K562 (cell line): ENCODE measurements around the gene TRIM25. TPM values are rescaled to one million over a fixed set of nuclear protein-coding genes. Genes with fewer than 3 reads are reported as not detected.

Experiments used
- ATAC-seq: fragments of 200-7000 bp; cut with Tn5 transposase; 3 replicates; pipeline ENCODE4 v1.9.1; 2020; ENCODE audit warnings: moderate library complexity
- BruUV-seq: library from RNA; stranded (reverse); fragments of 400-500 nt; replicated peaks from 2 replicates; lab custom pipeline; 2021; lab: Mats Ljungman, UMichigan
- CTCF ChIA-PET: fragments of 300-600 bp; formaldehyde crosslinking; extraction: SDS; loops from one replicate; lab custom pipeline; 2021; ENCODE audit warnings: low intra/inter-chr PET ratio; lab: Yijun Ruan, JAX
- POLR2A ChIA-PET: fragments of 300-600, 350-650 bp; sonication (Branson Sonifier 250); formaldehyde crosslinking; extraction: SDS; loops from one replicate; lab custom pipeline; 2021; ENCODE audit warnings: antibody characterized with exemption, inconsistent platforms; lab: Yijun Ruan, JAX
- DNase-seq, 4 experiments: peaks; one replicate each; pipeline versions ENCODE4 v3.0.0 to v3.0.0-alpha.2; 2011 to 2018; ENCODE audit warnings: low spot score in 3 of 4, mixed read lengths in 3 of 4; ENCODE audit errors: extremely low read depth in 1 of 4
- FAIRE-seq: peaks from 2 replicates; lab custom pipeline; 2011; peaks lifted over from hg19 to GRCh38; lab: Jason Lieb, UNC
- H2AFZ ChIP-seq: 2 replicates; pipeline ENCODE4 v1.6.0; 2011; ENCODE audit warnings: low read depth, low read length, control low read depth, inconsistent platforms
- H3K27ac ChIP-seq: fragments of 200-600 bp; 3 replicates; pipeline ENCODE4 v1.8.0; 2011; ENCODE audit warnings: low read depth, mild to moderate bottlenecking, control low read depth, inconsistent platforms, low read length, moderate library complexity, mixed read lengths; ENCODE audit errors: extremely low read depth
- H3K27me3 ChIP-seq, 2 experiments: fragments of 300-600 bp in 1 of 2; 2 replicates in 1 of 2; 3 replicates in 1 of 2; pipeline versions ENCODE4 v1.6.0 to v1.8.0; 2011; ENCODE audit warnings: inconsistent platforms in 2 of 2, low read length in 2 of 2, mild to moderate bottlenecking in 1 of 2, mixed read lengths in 1 of 2, moderate library complexity in 1 of 2; ENCODE audit not compliant: control insufficient read depth in 2 of 2, insufficient read depth in 2 of 2
- H3K36me3 ChIP-seq: fragments of 300-600 bp; 3 replicates; pipeline ENCODE4 v1.8.0; 2011; ENCODE audit warnings: mild to moderate bottlenecking, low read length, inconsistent platforms; ENCODE audit not compliant: control insufficient read depth, insufficient read depth
- H3K4me1 ChIP-seq, 2 experiments: fragments of 200-600 bp in 1 of 2; replicated peaks in 1 of 2; 2 replicates in 1 of 2; 3 replicates in 1 of 2; pipeline versions ENCODE4 v1.5.1 to v1.8.0; 2011; ENCODE audit warnings: inconsistent platforms in 2 of 2, low read length in 2 of 2, mild to moderate bottlenecking in 1 of 2, mixed read lengths in 1 of 2, moderate library complexity in 1 of 2; ENCODE audit not compliant: control insufficient read depth in 2 of 2, insufficient read depth in 2 of 2
- H3K4me2 ChIP-seq: 2 replicates; pipeline ENCODE4 v1.6.1; 2011; ENCODE audit warnings: low read length, control low read depth, inconsistent platforms, mixed read lengths; ENCODE audit not compliant: insufficient read depth
- H3K4me3 ChIP-seq: fragments of 200-600 bp; sonication (generic), shearing (Covaris generic); 2 replicates; pipeline ENCODE4 v1.5.1; 2016; ENCODE audit warnings: control low read depth, inconsistent platforms
- H3K79me2 ChIP-seq: fragments of 200-600 bp; 3 replicates; pipeline ENCODE4 v1.8.0; 2011; ENCODE audit warnings: low read length, inconsistent platforms; ENCODE audit not compliant: control insufficient read depth, insufficient read depth
- H3K9ac ChIP-seq, 2 experiments: 2 replicates each; pipeline versions ENCODE4 v1.6.0 to v1.6.1; 2011; ENCODE audit warnings: low read depth in 2 of 2, low read length in 2 of 2, control low read depth in 1 of 2, inconsistent platforms in 1 of 2, mild to moderate bottlenecking in 1 of 2, mixed read lengths in 1 of 2; ENCODE audit not compliant: insufficient read depth in 1 of 2
- H3K9me1 ChIP-seq: one replicate; pipeline ENCODE4 v1.6.0; 2011; ENCODE audit warnings: inconsistent platforms, mild to moderate bottlenecking, low read length, moderate library complexity; ENCODE audit not compliant: control insufficient read depth, insufficient read depth
- H3K9me3 ChIP-seq: replicated peaks from 2 replicates; pipeline ENCODE4 v1.5.1; 2011; ENCODE audit warnings: low read depth, low read length, inconsistent platforms; ENCODE audit not compliant: control insufficient read depth, insufficient read depth
- H4K20me1 ChIP-seq: replicated peaks from 2 replicates; pipeline ENCODE4 v1.6.1; 2011; ENCODE audit warnings: low read length, inconsistent platforms, mixed read lengths; ENCODE audit not compliant: control insufficient read depth, insufficient read depth
- JUN ChIP-seq, 2 experiments: sonication (generic) in 1 of 2; formaldehyde crosslinking in 1 of 2; IDR thresholded peaks; 2 replicates each; pipeline versions ENCODE4 v1.6.1 to v1.8.0; 2012 to 2022; ENCODE audit warnings: borderline replicate concordance in 2 of 2, mild to moderate bottlenecking in 2 of 2, improper control_type of control experiment in 1 of 2, low read depth in 1 of 2, low read length in 1 of 2, missing genetic modification reagents in 1 of 2
- PHB ChIP-seq: fragments of 250-450 bp; sonication (Bioruptor Pico); IDR thresholded peaks from 2 replicates; pipeline ENCODE4 v1.5.0; 2021
- TCF7 ChIP-seq: sonication (generic); IDR thresholded peaks from 2 replicates; pipeline ENCODE4 v1.6.1; 2016; ENCODE audit warnings: antibody characterized with exemption, borderline replicate concordance
- ZNF134 ChIP-seq: fragments of 250-450 bp; sonication (Bioruptor Pico); conservative IDR thresholded peaks from 2 replicates; pipeline ENCODE4 v1.4.0; 2020
- ZNF764 ChIP-seq: fragments of 250-450 bp; sonication (Bioruptor Pico); IDR thresholded peaks from 2 replicates; pipeline ENCODE4 v1.4.0; 2020; ENCODE audit warnings: low read depth, mild to moderate bottlenecking, moderate library complexity
- WGBS: fragments of 100-300 bp; shearing (Covaris generic); methylation state at CpG from one replicate; pipeline ENCODE4 v1.1.6; 2016; ENCODE audit warnings: low coverage, mixed read lengths; ENCODE audit not compliant: insufficient coverage; ENCODE audit errors: missing lambda C conversion rate; 5-methylcytosine and 5-hydroxymethylcytosine counted together
- in situ Hi-C: fragments of 300-500 bp; cut with MboI; formaldehyde crosslinking; loops from 4 replicates; pipeline ENCODE4 v1.15.0; 2018; ENCODE audit warnings: inconsistent platforms, mixed read lengths
- intact Hi-C: fragments of 100-400 bp; cut with micrococcal nuclease; formaldehyde crosslinking; loops from 2 replicates; pipeline ENCODE4 v1.14.2; 2022
- polyA plus RNA-seq, 8 experiments: library from polyadenylated mRNA; depleted of rRNA in 4 of 8; stranded (reverse) in 5 of 8; unstranded in 3 of 8; fragments of >200 nt; fragmentation: Nextera tagmentation in 2 of 8; fragmentation: Illumina TruSeq in 1 of 8; extraction: Ambion mirVana in 2 of 8; extraction: Trizol in 1 of 8; gene quantifications; 2 replicates each; pipeline versions ENCODE4 v1.2.1 to v1.2.3, GENCODE V29; 2011 to 2014; ENCODE audit warnings: inconsistent platforms in 1 of 8, missing spikeins in 1 of 8
- total RNA-seq, 7 experiments: library from RNA; depleted of rRNA in 6 of 7; stranded (reverse); fragments of >200 nt in 6 of 7; fragmentation: Illumina TruSeq in 2 of 7; extraction: Trizol in 2 of 7; gene quantifications; 2 replicates each; pipeline versions ENCODE4 v1.2.1 to v1.2.3, GENCODE V29; 2011 to 2021; ENCODE audit warnings: low replicate concordance in 1 of 7
- TF ChIP-seq, protein P1 (sequence below): fragments of 450-650 bp; IDR thresholded peaks from 2 replicates; pipeline ENCODE4 v1.6.1; 2017; ENCODE audit warnings: antibody characterized with exemption
- TF ChIP-seq, protein P2 (sequence below): sonication (generic); formaldehyde crosslinking; IDR thresholded peaks from 2 replicates; pipeline ENCODE4 v1.8.0; 2023; ENCODE audit warnings: missing genetic modification reagents, mild to moderate bottlenecking, borderline replicate concordance

The TRIM25 gene
- total and polyA plus RNA-seq, 9 of the 15 experiments (the other 6 are each of a cell fraction or from before 2014, with no cell fraction given): 5.9 to 49.5 (median 24.5) TPM

DNA sequence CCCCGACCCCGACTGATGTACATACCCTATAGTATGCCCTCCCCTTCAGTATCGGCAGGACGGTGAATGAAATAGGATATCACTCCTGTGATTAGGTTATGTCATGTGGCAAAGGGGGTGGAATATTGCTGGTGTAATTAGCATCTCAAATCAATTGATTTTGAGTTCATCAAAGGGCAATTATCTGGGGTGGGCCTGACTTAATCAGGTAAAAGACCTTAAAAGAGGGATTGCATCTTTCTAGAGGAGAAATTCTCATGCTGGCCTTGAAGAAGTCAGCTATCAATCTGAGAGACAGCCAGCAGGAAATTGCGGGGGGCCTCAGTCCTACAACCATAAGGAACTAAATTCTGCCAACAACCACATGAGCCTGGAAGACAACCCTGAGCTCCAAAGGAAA, 10.3 kb downstream of the TRIM25 start:
- BruUV-seq: no TSS peak
- Histone ChIP-seq H3K4me2 (no peak overlapping the region), H3K4me1 (peaks cover 7 to 9% of the 10 kb centered on the region in 2 experiments; a peak in 4 of 5 replicates), H3K36me3 (peaks cover 92% of the 10 kb centered on the region), H3K27me3 (no peaks in the 10 kb centered on the region), H3K27ac (no peak overlapping the region), H3K4me3 (no peak overlapping the region), H4K20me1 (peaks cover 4% of the 10 kb centered on the region; the same call in 1 of the 2 replicates), H3K79me2 (no peaks in the 10 kb centered on the region), H2AFZ (no peak overlapping the region), H3K9me3 (no peaks in the 10 kb centered on the region), H3K9ac (no peak overlapping the region), H3K9me1 (no peaks in the 10 kb centered on the region)
- in situ Hi-C loops: no loop called here
- FAIRE-seq: no peak
- TF ChIP-seq TCF7: no peak
- peak; percentile 84 for TF ChIP-seq ZNF134 (CRISPR knock-in tag)
- 88% methylated on average over 5 of the region's 5 CpGs for WGBS
- ChIA-PET CTCF (no interaction called here), POLR2A (interaction anchor here (1.2 to 1.6 kb wide), 2 partner anchors 10 kb away, joined by 3 to 8 read pairs (median 7); partner anchors contain the start of gene TRIM25)
- intact Hi-C loops: no loop called here
- no peak for DNase-seq
- ATAC-seq: no peak

DNA sequence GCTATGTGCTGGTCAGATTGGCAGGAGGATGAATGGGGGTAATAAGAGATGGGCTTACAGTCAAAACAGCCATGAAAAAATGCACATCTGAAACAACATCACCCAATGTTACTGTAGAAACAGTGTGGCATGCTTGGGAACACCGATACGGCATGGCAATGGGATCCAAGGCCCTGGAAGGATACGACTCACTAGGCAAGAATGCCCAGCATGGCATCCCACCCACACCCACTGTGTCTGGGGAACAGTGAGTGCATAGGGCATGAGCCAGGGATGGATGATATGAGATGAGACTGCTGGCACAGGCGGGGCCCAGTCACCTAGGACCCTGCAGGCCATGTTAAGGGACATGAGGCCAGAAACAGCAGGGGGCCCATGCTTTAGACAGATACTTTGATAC, 11.5 kb downstream of the TRIM25 start:
- no peak overlapping the region for H3K4me3 ChIP-seq
- CTCF ChIA-PET: no interaction called here
- no peak for TF ChIP-seq ZNF764 (CRISPR knock-in tag)
- TF ChIP-seq JUN (IDR thresholded peaks at IDR 0.05; ENCODE audit: borderline replicate concordance, low read depth, low read length): no peak
- no peak for TF ChIP-seq JUN (CRISPR knock-in tag; IDR thresholded peaks at IDR 0.05; ENCODE audit: borderline replicate concordance)
- TF ChIP-seq, protein P1, sequence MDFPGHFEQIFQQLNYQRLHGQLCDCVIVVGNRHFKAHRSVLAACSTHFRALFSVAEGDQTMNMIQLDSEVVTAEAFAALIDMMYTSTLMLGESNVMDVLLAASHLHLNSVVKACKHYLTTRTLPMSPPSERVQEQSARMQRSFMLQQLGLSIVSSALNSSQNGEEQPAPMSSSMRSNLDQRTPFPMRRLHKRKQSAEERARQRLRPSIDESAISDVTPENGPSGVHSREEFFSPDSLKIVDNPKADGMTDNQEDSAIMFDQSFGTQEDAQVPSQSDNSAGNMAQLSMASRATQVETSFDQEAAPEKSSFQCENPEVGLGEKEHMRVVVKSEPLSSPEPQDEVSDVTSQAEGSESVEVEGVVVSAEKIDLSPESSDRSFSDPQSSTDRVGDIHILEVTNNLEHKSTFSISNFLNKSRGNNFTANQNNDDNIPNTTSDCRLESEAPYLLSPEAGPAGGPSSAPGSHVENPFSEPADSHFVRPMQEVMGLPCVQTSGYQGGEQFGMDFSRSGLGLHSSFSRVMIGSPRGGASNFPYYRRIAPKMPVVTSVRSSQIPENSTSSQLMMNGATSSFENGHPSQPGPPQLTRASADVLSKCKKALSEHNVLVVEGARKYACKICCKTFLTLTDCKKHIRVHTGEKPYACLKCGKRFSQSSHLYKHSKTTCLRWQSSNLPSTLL: no peak
- TF ChIP-seq PHB (CRISPR knock-in tag): no peak
- TF ChIP-seq, protein P2, sequence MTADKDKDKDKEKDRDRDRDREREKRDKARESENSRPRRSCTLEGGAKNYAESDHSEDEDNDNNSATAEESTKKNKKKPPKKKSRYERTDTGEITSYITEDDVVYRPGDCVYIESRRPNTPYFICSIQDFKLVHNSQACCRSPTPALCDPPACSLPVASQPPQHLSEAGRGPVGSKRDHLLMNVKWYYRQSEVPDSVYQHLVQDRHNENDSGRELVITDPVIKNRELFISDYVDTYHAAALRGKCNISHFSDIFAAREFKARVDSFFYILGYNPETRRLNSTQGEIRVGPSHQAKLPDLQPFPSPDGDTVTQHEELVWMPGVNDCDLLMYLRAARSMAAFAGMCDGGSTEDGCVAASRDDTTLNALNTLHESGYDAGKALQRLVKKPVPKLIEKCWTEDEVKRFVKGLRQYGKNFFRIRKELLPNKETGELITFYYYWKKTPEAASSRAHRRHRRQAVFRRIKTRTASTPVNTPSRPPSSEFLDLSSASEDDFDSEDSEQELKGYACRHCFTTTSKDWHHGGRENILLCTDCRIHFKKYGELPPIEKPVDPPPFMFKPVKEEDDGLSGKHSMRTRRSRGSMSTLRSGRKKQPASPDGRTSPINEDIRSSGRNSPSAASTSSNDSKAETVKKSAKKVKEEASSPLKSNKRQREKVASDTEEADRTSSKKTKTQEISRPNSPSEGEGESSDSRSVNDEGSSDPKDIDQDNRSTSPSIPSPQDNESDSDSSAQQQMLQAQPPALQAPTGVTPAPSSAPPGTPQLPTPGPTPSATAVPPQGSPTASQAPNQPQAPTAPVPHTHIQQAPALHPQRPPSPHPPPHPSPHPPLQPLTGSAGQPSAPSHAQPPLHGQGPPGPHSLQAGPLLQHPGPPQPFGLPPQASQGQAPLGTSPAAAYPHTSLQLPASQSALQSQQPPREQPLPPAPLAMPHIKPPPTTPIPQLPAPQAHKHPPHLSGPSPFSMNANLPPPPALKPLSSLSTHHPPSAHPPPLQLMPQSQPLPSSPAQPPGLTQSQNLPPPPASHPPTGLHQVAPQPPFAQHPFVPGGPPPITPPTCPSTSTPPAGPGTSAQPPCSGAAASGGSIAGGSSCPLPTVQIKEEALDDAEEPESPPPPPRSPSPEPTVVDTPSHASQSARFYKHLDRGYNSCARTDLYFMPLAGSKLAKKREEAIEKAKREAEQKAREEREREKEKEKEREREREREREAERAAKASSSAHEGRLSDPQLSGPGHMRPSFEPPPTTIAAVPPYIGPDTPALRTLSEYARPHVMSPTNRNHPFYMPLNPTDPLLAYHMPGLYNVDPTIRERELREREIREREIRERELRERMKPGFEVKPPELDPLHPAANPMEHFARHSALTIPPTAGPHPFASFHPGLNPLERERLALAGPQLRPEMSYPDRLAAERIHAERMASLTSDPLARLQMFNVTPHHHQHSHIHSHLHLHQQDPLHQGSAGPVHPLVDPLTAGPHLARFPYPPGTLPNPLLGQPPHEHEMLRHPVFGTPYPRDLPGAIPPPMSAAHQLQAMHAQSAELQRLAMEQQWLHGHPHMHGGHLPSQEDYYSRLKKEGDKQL (CRISPR knock-in tag): no peak

More for the DNA sequence above, 11.5 kb downstream of the TRIM25 start:
- no peak for DNase-seq
- H3K9me3 ChIP-seq: no peaks in the 10 kb centered on the region
- H4K20me1 ChIP-seq: no peaks in the 10 kb centered on the region; the same call in none of the 2 replicates
- no TSS peak for BruUV-seq
- no peak overlapping the region for H3K4me2 ChIP-seq
- no peak for ATAC-seq
- no peak overlapping the region for H2AFZ ChIP-seq
- no peaks in the 10 kb centered on the region for H3K27me3 ChIP-seq
- no peak for FAIRE-seq
- no peaks in the 10 kb centered on the region for H3K9me1 ChIP-seq
- H3K27ac ChIP-seq: no peak overlapping the region
- in situ Hi-C loops (no loop called here), intact Hi-C loops (no loop called here)
- POLR2A ChIA-PET: interaction anchor here (0.5 to 1.2 kb wide), 3 partner anchors 12 to 569 kb away, joined by 3 read pairs; partner anchors contain the start of gene TRIM25
- peaks cover 91% of the 10 kb centered on the region for H3K36me3 ChIP-seq
- 96% methylated on average over 4 of the region's 4 CpGs for WGBS
- no peaks in the 10 kb centered on the region for H3K79me2 ChIP-seq
- H3K9ac ChIP-seq: no peak overlapping the region
- peaks cover 0 to 4% of the 10 kb centered on the region in 2 experiments; a peak in 1 of 5 replicates for H3K4me1 ChIP-seq
